NCI-H1930 (cell line): Measurements from ENCODE around the gene IFNA16.
"Not testable (repeated sequence)": the region's sequence is repeated elsewhere in the genome, so short reads cannot be mapped to it uniquely, and the experiment has no call there.

ENCODE experiments used
- DNase-seq, 2 experiments: peaks; one replicate each; lab custom pipeline; 2025; lab: John Stamatoyannopoulos, UW

Gene IFNA16

DNA sequence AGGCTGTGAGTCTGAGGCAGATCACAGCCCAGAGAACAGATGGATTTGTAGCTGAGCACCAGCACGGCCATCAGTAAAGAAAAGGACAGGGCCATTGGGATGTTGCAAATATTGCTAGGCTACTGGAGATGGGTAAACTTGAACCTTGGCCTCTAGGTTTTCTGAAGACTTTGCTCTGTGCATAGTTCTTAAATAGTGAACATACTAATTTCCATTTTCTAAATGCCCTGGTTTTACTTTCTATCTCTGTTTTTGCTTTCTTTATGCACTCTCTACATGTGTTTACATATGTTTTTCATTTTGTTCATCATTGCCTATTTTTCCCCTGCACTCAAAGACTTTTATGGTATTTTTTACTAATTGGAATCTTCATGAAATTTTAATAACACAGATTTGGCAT, at the start of gene IFNA16:
Gene IFNA16 (minus strand): TSS at position 101 of the 400 bp plus-strand sequence. CDS start 6 bp downstream, at position 95.
- not testable (repeated sequence) for DNase-seq

DNA sequence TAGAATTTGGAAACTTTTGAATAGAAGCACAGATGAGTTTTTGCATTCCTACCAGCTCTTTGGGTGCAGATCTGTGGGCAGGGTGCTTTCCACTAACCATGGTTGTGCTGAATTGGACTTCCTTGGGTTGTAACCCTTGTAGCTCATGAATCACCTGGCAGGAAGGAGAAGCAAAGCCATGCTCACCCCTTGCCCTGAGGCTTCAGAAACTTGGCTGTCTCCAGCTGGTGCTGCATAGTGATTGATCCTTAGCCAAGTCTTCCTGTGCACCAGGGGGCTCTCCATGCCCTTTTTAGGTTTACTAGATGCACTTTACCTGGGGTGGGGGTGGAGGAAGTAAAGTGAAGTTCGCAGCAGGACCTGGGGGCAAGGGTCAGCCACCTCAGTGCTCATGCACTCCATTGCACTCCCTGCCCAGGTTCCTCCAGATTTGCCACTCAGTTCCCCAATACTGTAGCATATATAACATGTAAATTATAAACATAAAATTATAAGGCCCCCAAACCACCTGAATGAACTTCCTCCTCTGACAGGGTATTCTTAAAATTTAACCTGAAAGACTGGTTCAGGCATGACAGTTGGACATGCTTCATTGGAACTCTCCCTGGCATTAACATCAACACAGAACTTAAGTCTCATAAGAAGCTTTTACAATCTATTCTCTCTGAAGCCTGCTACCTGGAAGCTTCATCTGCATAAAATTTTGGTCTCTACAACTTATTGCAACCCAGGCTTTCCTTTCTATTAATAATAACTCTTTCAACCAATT, 48.5 kb upstream of the IFNA16 start:
- DNase-seq: no peak

DNA sequence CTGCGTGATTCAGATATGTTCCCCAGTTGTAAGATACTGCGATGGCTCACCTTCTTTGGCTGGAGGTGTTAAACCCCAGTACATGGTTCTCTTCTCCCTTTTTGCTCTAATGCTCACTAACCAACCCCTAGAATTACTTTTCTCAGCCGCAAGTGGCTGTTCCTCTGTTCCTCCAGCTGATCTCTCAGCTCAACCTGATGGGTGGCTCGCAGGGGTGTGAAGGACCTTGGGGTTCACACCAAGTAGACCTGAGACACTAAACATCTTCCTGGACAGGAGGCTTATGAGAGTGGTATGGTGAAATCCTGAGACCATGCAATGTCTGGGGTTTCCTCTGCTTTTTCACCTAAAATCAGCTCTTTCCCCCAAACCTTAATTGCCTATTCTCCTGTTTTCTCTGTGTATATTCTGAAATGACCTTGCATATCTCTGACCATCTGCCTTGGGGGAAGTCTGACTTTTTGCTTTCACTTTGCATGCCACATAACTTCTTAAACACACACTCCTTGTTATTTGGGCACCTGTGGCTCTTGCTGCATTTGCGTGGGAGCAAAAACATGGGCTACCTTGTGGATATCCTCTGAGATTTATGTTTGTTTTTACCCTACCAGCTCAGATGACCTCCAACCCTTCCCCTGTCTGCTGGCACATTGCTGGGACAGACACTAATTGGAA, 38.6 kb upstream of the IFNA16 start:
- no peak for DNase-seq

DNA sequence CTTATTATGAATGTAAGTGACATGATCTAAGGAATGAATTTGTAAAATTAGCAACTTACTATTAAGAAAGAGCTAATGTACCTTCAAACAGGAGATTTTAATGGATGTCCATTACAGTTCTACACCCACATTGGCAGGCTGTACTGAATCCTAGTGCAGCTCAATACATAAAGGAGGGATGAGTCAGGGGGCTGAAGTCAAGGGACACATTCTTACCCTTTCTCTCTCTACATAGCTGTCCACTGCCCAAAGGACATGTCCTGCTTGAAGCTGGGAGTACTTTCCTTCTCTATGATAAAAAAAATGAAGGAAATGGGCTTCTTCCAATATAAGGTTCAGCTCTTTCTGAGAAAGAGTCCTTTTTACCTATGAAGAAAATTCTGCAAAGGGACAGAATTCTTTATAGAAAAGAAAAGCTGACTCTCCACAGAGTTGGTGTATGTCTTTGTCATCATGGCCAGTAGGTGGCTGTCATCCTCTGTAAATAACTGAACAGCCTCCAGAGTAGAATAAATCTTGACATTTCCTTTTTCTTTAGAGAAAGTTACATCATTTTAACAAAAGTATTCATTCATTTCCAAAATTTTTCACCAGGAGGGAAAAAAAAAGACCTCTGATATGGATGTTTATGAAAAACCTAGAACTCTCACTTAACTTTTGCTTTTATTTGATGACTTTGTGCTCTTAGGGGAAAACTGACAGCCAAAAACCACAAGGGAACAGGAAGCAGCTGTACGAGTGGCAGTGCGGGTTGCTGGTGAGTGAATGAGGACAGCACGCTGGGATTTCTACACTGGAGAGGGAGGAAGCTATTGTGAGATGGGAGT, 35.8 kb upstream of the IFNA16 start:
- peak in 1 of 2 experiments; percentile 11 for DNase-seq

DNA sequence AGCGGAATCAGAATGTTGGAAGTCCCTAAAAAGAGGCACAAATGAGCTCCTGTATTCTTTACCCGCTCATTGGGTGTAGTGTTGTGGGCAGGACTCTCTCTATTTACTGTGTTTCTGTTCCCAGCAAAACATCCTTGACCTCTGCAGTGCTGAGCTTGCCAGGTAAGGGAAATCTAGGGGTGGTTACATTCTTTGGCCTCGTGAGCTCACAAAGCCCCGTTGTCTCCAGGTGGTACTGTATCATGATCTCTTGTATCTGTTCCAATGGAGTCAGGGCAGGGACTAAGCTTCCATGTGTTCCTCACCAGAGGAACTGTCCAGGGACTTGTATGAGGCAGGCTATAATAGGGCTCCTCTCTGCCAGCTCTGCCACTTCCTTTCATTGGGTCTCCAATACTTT, 34.5 kb upstream of the IFNA16 start:
- DNase-seq: no peak

DNA sequence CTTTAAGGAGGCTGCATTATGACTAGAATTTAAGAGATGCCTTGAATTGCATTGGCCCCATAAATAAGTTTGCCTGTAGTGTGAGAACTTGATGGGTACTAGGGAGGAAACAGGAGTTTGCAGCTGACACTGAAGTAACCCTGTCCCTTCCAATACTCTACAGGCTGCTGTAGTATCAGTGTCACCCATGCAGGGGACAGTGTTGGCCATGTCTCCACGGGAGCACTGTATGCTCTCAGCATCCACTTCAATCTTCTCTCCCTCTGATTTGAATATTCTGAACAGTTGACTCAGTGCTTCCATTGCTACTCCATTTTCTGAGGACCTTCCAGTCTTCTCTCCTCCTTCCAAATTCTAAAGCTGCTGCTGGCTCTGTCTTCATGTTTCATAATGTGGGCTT, 34.1 kb upstream of the IFNA16 start:
- DNase-seq: no peak

DNA sequence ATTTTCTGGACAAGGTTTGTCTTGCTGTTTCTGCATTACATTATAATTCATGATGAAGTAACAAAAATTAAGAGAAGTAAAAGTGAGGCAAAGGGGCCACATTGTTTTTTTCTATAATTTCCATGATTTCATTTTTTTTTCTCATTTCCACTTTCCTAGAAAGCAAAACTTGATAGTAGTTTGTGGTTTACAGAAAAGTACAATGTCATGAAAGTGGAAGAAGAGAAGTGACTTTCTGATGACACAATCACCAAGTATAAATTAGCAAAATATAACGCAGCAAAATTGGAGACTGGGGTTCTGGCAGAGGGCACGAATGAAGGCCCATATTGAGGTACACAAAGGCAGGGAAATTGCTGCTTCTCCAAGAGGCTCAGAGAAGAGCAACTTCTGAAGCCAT, 27.7 kb upstream of the IFNA16 start:
- DNase-seq: no peak

DNA sequence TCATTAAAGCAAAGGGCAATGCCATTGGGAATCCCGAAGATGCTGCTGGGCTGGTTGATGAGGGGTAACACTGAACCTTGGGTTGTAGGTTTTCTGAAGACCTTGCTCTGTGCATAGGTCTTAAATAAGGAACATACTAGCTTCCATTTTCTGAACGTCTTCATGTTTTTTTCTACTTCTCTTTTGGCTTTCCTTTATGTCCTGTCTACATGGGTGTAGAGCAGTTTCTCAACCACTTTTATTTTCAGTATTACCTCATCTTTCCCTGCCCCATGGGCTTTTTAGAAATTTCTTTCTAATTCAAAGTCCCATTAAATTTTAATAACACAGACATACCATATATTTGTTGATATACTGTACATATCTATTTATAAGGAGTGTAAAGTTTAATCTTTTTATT, 22.8 kb upstream of the IFNA16 start, which contains the start of gene IFNA14:
Gene IFNA14 (minus strand): TSS at position 95 of the 400 bp plus-strand sequence. CDS start 70 bp downstream, at position 25.
- DNase-seq: no peak

DNA sequence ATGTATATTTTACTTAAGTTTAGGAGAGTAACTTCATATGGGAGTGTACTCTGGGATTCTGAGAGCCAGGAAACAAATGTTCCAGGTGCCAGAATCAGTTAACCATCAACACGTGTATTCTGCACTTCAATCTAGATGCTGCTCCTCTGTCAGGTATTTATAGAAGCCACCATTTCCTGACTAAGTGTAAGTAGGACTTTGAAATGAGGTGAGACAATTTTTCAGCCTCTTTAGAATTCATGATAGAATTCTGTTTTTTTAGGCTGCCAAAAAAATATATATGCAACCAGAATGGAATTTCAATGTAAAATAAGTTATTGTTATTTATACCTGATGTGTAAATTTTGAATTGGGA, 19.2 kb upstream of the IFNA16 start:
- not testable (repeated sequence) for DNase-seq

DNA sequence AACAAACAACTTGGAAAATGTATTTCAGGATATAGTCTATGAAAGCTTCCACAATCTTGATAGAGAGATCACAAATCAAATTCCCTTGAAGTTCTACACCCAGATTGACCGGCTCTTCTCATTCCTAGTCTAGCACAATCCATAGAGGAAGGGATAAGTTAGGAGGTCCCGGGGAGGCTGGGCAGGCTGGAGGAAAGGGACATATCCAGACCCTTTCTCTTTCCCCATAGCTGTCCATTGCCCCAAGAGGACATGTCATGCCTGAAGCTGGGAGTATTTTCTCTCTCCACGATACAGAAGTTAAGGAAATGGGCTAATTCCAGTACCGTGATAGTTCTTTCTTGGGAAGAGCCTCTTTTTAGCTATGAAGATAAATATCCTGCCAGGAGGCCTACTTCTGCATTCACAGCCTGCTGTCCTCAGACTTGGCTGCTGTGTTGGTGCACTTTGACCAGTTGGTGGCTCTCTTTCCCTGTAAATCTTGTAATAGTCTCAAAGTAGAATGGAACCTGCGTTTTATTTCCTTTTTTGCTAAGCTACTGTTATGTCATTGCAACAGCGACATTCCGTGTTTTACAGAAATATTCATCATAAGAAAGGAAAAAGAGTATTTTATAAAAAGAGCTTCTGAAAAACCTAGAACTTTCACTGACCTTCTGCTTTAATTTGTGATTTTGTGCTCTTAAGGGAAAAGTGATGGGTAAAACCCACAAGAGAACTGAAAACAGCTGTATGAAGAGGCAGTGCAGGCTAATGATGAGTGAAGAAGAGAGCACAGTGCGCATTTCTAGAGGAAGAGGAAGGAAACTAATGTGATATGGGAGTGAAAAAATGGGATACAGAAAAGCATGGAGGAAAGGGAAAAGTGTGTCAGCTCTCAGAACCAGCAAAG, 18.6 kb upstream of the IFNA16 start:
- DNase-seq: peak in 1 of 2 experiments; percentile 24

DNA sequence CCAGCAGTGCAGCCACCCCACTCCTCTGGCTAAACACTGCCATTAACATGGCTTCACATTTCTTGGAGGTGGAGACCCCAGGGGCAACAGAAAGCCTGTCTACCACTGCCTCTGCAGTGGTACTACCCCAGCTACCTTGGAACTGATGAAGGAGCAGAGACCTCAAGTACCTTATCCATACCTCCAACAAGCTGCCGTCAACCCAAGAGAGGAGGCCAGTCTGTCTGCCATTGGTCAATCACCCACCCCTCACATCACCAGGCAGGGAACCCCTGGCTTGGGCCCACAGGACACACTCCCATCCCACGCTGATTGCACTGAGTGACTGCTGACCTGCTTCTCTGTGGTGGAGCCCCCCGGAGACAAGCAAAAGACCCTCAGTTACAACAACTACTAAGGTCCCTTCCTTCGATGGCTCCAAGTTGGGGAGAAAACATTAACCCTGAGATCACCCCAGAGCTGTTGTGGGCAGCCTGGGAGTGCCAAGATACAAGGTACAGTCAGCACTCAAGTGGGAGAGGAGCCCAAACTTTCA, 17.1 kb upstream of the IFNA16 start:
- DNase-seq: no peak

DNA sequence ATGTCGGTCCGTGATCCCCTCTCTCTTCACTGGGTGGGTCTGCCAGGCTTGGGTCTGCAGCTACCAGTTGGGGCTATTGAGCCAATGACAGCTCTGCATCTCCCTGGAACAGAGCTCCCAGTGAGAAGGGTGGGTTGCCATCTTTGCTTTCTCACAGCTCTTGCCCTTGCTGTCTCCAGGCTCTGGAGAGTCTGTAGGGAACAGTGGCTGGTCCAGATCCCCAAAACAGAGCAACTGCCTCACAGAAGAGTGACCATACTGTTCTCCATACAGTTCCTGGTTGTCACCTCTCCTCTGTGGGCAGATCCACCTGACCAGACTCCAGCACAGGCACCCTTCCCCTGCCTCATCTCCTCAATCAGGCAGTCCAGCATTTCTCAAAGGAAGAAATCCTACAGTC, 16.1 kb upstream of the IFNA16 start:
- DNase-seq: no peak

DNA sequence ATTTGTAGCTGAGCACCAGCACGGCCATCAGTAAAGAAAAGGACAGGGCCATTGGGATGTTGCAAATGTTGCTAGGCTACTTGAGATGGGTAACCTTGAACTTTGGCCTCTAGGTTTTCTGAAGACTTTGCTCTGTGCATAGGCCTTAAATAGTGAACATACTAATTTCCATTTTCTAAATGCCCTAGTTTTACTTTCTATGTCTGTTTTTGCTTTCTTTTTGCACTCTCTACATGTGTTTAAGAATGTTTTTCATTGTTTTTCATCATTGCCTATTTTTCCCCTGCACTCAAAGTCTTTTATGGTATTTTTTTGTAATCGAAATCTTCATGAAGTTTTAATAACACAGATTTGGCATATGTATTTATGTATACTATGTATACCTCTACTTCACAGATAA, 11.0 kb upstream of the IFNA16 start, which contains the start of gene IFNA17:
Gene IFNA17 (minus strand): TSS at position 101 of the 400 bp plus-strand sequence. CDS start 49 bp downstream, at position 52.
- DNase-seq: no peak

DNA sequence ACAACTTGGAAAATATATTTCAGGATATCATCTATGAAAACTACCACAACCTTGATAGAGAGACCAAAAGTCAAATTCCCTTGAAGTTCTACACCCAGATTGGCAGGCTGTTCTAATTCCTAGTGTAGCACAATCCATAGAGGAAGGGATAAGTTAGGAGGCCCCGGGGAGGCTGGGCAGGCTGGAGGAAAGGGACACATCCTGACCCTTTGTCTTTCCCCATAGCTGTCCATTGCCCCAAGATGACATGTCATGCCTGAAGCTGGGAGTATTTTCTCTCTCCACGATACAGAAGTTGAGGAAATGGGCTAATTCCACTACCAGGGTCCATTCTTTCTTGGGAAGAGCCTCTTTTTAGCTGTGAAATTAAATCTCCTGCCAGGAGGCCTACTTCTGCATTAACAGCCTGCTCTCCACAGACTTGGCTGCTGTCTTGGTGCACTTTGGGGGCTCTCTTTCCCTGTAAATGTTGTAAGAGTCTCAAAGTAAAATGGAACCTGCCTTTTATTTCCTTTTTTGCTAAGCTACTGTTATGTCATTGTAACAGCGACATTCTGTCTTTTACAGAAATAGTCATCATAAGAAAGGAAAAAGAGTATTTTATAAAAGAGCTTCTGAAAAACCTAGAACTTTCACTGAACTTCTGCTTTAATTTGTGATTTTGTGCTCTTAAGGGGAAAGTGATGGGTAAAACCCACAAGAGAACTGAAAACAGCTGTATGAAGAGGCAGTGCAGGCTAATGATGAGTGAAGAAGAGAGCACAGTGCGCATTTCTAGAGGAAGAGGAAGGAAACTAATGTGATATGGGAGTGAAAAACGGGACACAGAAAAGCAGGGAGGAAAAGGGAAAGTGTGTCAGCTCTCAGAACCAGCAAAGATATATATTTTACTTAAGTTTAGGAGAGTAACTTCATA, 3.4 kb downstream of the IFNA16 start:
- not testable (repeated sequence) for DNase-seq

DNA sequence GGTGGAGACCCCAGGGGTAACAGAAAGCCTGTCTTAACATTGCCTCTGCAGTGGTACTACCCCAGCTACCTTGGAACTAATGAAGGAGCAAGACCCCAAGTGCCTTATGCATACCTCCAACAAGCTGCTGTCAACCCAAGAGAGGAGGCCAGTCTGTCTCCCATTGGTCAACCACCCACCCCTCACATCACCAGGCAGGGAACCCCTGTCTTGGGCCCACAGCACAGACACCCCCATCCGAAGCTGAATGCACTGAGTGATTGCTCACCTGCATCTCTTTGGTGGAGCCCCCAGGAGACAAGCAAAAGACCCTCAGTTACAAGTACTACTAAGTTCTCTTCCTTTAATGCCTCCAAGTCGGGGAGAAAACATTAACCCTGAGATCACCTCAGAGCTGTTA, 5.0 kb downstream of the IFNA16 start:
- not testable (repeated sequence) for DNase-seq

DNA sequence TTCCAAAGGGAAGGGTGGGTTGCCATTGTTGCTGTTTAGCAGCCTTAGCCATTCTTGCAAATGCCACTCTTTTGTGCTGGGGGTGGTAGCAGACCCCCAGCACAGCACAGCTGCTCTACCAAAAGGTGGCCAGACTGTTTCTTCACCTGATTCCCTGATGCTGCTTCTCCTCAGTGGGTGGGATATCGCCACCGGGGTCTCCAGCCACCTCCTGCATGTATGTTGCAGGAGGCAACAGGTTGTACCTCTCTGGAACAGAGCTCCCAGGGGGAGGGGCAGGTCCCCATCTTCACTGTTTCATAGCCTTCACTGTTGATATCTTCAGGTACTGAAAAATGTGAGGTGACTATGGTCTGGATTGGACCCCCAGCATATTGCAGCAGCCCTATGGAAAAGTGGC, 6.3 kb downstream of the IFNA16 start:
- not testable (repeated sequence) for DNase-seq

DNA sequence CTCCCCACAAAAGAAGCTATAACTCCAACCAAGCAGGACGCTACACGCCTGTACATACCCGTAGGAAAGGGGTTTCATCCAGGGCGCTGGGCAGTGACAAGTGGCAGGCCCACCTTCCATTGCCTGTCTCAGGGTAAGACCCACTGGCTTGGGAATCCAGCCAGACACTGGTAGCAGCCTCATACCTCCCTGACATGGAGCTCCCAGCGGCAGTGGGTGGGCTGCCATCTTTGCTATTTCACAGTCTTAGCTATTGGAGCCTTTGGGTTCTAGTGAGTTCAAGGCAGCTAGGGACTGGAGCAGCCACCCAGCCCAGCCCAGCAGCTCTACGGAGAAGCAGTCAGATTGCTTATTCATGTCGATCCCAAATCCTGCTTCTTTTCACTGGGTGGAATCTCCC, 6.8 kb downstream of the IFNA16 start:
- no peak for DNase-seq

DNA sequence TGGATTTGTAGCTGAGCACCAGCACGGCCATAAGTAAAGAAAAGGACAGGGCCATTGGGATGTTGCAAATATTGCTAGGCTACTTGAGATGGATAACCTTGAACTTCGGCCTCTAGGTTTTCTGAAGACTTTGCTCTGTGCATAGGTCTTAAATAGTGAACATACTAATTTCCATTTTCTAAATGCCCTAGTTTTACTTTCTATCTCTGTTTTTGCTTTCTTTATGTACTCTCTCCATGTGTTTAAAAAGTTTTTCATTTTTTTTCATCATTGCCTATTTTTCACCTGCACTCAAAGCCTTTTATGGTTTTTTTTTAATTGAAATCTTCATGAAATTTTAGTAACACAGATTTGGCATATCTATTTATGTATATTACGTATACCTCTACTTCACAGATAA, 10.1 kb downstream of the IFNA16 start, which contains the start of gene IFNA10:
Gene IFNA10 (minus strand): TSS at position 101 of the 400 bp plus-strand sequence. CDS start 46 bp downstream, at position 55.
- not testable (repeated sequence) for DNase-seq

DNA sequence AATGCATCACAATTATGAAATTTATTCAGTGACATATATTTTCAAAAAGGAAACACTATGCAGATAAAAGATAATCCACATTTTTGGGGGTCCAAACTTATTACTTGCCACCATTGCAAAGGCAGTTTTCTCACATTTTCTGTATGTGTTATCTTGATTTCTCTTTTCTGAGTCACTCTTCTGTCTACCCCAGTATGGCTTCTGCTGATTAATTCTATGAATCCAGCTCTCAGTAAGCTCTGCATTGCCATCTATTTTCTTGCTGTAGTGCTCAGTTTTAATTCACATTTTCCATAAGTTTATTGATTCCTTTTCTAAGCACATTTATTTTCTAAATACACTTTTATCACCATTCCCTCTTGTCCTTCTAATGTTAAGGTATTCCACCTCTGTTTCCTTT, 11.9 kb downstream of the IFNA16 start:
- no peak for DNase-seq

DNA sequence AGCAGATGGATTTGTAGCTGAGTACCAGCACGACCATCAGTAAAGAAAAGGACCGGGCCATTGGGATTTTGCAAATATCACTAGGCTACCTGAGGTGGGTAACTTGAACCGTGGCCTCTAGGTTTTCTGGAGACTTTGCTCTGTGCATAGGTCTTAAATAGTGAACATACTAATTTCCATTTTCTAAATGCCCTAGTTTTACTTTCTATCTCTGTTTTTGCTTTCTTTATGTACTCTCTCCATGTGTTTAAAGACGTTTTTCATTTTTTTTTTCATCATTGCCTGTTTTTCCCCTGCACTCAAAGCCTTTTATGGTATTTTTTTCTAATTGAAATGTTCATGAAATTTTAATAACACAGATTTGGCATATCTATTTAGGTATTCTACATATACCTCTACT, 15.0 kb downstream of the IFNA16 start, which contains the start of gene IFNA7:
Gene IFNA7 (minus strand): TSS at position 101 of the 400 bp plus-strand sequence. CDS start 40 bp downstream, at position 61.
- not testable (repeated sequence) for DNase-seq
